Caco-2 (cell line): ENCODE measurements around the gene AMH. TPM values are rescaled to one million over a fixed set of nuclear protein-coding genes. Genes with fewer than 3 reads are reported as not detected.

ENCODE experiments used
- BruUV-seq: library from RNA; stranded (reverse); fragments of 400-500 nt; replicated peaks from 2 replicates; lab custom pipeline; 2021; lab: Mats Ljungman, UMichigan
- CTCF ChIA-PET: fragments of 300-600 bp; sonication (Branson Sonifier 250); formaldehyde crosslinking; loops from one replicate; lab custom pipeline; 2022; ENCODE audit warnings: antibody characterized with exemption; lab: Charles Lee
- POLR2A ChIA-PET: fragments of 300-600 bp; sonication (Branson Sonifier 250); formaldehyde crosslinking; loops from one replicate; lab custom pipeline; 2022; ENCODE audit warnings: antibody characterized with exemption; lab: Charles Lee
- DNase-seq, 2 experiments: peaks; one replicate each; pipeline versions ENCODE4 v3.0.0 to v3.0.0-alpha.2; 2020 to 2022
- H3K27me3 ChIP-seq: replicated peaks from 2 replicates; pipeline ENCODE4 v1.6.0; 2011; ENCODE audit warnings: low read length; ENCODE audit not compliant: control insufficient read depth, insufficient read depth
- H3K36me3 ChIP-seq: 2 replicates; pipeline ENCODE4 v1.5.1; 2011; ENCODE audit warnings: low read length; ENCODE audit not compliant: control insufficient read depth, insufficient read depth
- H3K4me1 ChIP-seq: fragments of 250-450 bp; sonication (Bioruptor Pico); 2 replicates; pipeline ENCODE4 v1.5.1; 2020; ENCODE audit warnings: mild to moderate bottlenecking
- H3K4me3 ChIP-seq: 2 replicates; pipeline ENCODE4 v1.5.1; 2011; ENCODE audit warnings: low read depth, mild to moderate bottlenecking, control low read depth, low read length
- H3K9me3 ChIP-seq: fragments of 250-450 bp; sonication (Bioruptor Pico); 2 replicates; pipeline ENCODE4 v1.5.1; 2020; ENCODE audit warnings: mild to moderate bottlenecking, moderate library complexity
- H3K27ac Mint-ChIP-seq: one replicate; pipeline ENCODE4 v1.8.0; 2022; ENCODE audit warnings: mixed read lengths; ENCODE audit not compliant: unreplicated experiment
- H3K27me3 Mint-ChIP-seq: one replicate; pipeline ENCODE4 v1.8.0; 2022; ENCODE audit warnings: mixed read lengths; ENCODE audit not compliant: insufficient read depth, unreplicated experiment
- H3K36me3 Mint-ChIP-seq: one replicate; pipeline ENCODE4 v1.8.0; 2022; ENCODE audit warnings: mild to moderate bottlenecking, mixed read lengths; ENCODE audit not compliant: insufficient read depth, unreplicated experiment
- H3K4me1 Mint-ChIP-seq: one replicate; pipeline ENCODE4 v1.8.0; 2022; ENCODE audit warnings: low read depth, mixed read lengths; ENCODE audit not compliant: unreplicated experiment
- H3K4me3 Mint-ChIP-seq: one replicate; pipeline ENCODE4 v1.8.0; 2022; ENCODE audit warnings: mild to moderate bottlenecking, moderate library complexity, mixed read lengths; ENCODE audit not compliant: unreplicated experiment
- H3K9me3 Mint-ChIP-seq: one replicate; pipeline ENCODE4 v1.8.0; 2022; ENCODE audit warnings: mixed read lengths; ENCODE audit not compliant: unreplicated experiment
- intact Hi-C: fragments of 100-400 bp; cut with micrococcal nuclease; formaldehyde crosslinking; loops from one replicate; pipeline ENCODE4 v1.10.0; 2022; ENCODE audit not compliant: unreplicated experiment
- total RNA-seq: library from RNA; stranded (reverse); gene quantifications from 2 replicates; pipeline ENCODE4 v1.2.3, GENCODE V29; 2022
- TF ChIP-seq, protein P1 (sequence below), 2 experiments: fragments of 200-600 bp in 1 of 2; IDR thresholded peaks; 1 replicate in 1 of 2; 2 replicates in 1 of 2; pipeline versions ENCODE4 v1.5.1 to v1.8.0; 2011 to 2022; ENCODE audit warnings: antibody characterized with exemption in 1 of 2, control low read depth in 1 of 2, inconsistent platforms in 1 of 2, low read depth in 1 of 2, low read length in 1 of 2, mild to moderate bottlenecking in 1 of 2, moderate library complexity in 1 of 2; ENCODE audit not compliant: insufficient read depth in 1 of 2, severe bottlenecking in 1 of 2, unreplicated experiment in 1 of 2

Gene AMH
- total RNA-seq, 1 experiment from 2014 or later = 19.4 TPM

DNA sequence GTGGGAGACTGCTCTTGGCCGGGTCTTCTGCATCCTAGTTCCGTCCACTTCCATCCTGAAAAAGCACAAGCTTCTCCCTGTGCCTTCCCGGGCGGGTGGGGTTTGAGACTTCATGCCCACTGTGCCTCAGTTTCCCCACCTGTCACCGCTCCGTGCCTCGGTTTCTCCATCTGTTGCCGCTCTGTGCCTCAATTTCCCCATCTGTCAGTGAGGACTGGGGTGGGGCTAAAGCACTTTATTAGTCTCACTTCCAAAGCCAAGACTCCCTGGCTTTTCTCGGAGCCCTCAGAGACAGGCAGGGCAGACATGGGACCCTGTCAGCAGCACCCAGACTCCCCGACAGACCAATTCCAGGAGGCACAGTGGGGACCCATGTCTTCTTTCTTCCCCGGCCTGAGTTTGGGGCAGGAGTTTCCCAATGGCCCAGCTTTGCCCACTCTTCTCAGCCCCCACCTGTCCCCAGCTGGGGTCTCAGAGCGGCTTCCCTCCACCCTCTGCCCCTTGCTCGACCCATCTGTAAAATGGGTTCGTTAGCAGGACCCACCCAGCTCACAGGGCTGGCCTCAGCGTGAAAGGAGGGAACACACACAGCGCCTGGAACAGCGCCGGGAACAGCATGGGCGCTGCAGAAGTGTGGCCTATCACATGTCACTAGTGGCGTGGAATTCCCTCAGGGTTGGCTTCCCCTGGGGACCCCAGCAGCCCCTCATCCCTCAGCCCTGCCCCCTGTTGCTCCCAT is 37.4 kb downstream of the AMH start:
- intact Hi-C loops = no loop called here
- no peak for DNase-seq
- Mint-ChIP-seq H3K9me3 (no peaks in the 10 kb centered on the region), H3K4me1 (no peaks in the 10 kb centered on the region), H3K4me3 (no peak overlapping the region), H3K27ac (no peak overlapping the region), H3K27me3 (peaks cover 10% of the 10 kb centered on the region), H3K36me3 (peaks cover 18% of the 10 kb centered on the region)
- Histone ChIP-seq H3K36me3 (no peaks in the 10 kb centered on the region), H3K4me1 (peaks cover 13% of the 10 kb centered on the region), H3K27me3 (peaks cover 2% of the 10 kb centered on the region), H3K4me3 (no peak overlapping the region), H3K9me3 (no peaks in the 10 kb centered on the region)
- ChIA-PET POLR2A (no interaction called here), CTCF (interaction anchor here (0.9 kb wide), 1 partner anchor 105 kb away, joined by 5 read pairs; no protein-coding TSS in a partner anchor)
- TF ChIP-seq, protein P1, sequence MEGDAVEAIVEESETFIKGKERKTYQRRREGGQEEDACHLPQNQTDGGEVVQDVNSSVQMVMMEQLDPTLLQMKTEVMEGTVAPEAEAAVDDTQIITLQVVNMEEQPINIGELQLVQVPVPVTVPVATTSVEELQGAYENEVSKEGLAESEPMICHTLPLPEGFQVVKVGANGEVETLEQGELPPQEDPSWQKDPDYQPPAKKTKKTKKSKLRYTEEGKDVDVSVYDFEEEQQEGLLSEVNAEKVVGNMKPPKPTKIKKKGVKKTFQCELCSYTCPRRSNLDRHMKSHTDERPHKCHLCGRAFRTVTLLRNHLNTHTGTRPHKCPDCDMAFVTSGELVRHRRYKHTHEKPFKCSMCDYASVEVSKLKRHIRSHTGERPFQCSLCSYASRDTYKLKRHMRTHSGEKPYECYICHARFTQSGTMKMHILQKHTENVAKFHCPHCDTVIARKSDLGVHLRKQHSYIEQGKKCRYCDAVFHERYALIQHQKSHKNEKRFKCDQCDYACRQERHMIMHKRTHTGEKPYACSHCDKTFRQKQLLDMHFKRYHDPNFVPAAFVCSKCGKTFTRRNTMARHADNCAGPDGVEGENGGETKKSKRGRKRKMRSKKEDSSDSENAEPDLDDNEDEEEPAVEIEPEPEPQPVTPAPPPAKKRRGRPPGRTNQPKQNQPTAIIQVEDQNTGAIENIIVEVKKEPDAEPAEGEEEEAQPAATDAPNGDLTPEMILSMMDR (IDR thresholded peaks at IDR 0.05; ENCODE audit: insufficient read depth in 1 of 2, low read depth in 1 of 2, low read length in 1 of 2, severe bottlenecking in 1 of 2, unreplicated experiment in 1 of 2) = no peak
- BruUV-seq = no TSS peak

DNA sequence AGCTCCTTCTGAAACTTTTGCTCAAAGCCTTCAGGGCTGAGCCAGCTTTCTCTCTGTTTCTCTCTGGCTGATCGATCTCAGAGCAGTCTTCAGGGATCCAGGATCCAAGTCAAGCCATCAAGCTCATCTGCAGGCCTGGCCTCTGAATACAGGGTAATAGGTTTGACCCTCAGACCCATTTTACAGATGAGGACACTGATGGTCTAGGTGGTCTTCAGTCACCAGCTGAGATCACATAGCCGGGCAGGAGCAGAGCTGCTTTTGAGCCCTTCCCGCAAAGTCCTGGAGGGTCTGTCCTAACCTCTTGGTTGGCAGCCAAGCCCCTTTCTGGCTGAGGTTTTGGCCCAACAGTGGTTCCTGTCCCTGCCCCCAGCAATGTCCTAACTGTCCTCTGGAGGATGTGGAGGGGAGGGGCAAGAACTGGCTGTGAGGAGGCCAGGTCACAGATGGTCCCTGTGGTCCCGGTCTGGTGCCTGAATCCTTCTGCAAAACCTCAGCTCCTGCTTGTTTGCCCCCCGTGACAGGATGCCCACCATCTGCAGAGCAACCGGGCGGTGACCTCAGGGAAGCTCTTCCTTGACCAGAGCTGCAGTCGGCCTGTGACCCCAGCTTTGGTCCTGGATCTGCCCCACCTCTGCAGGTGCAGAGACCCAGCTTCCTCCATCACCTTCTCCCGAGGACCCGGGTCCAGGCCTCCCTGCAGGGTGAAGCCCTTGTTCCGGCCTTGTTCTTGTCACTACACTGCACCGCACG is 38.6 kb downstream of the AMH start:
- Mint-ChIP-seq H3K4me3 (no peak overlapping the region), H3K9me3 (no peaks in the 10 kb centered on the region), H3K27ac (no peak overlapping the region), H3K36me3 (peaks cover 8% of the 10 kb centered on the region), H3K4me1 (no peaks in the 10 kb centered on the region), H3K27me3 (peaks cover 10% of the 10 kb centered on the region)
- TF ChIP-seq, protein P1 (IDR thresholded peaks at IDR 0.05; ENCODE audit: insufficient read depth in 1 of 2, low read depth in 1 of 2, low read length in 1 of 2, severe bottlenecking in 1 of 2, unreplicated experiment in 1 of 2) = no peak
- Histone ChIP-seq H3K9me3 (no peaks in the 10 kb centered on the region), H3K36me3 (no peaks in the 10 kb centered on the region), H3K4me3 (no peak overlapping the region), H3K27me3 (peaks cover 2% of the 10 kb centered on the region), H3K4me1 (peaks cover 13% of the 10 kb centered on the region)
- no TSS peak for BruUV-seq
- CTCF ChIA-PET = interaction anchor here (0.9 kb wide), 1 partner anchor 104 kb away, joined by 5 read pairs; no protein-coding TSS in a partner anchor
- DNase-seq = no peak
- POLR2A ChIA-PET = no interaction called here
- intact Hi-C loops = no loop called here

DNA sequence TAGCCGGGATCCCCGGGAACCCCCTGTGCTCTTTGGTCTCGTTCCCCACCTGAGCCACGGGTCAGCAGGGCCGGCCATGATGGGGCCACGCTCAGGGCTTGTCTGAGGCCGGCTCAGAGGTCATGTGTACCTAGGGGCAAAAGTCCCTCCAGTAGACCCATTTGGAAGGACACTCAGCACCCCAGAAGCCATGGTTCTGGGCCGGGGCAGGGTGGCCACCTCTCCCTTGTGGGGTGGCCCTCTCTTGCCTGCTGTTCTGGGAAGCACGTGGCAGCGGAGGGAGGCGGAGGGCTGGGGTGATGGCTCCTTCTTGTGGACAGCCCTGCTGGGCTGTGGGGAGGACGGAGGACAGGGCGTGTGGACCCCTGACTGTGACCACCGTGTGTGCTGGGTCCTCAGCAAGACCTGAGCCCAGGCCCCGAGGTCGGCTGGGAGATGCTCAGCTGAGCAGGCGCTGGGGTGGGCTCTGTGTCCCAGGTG is 39.3 kb downstream of the AMH start:
- Histone ChIP-seq H3K4me1 (peaks cover 13% of the 10 kb centered on the region), H3K9me3 (no peaks in the 10 kb centered on the region), H3K4me3 (no peak overlapping the region), H3K36me3 (no peaks in the 10 kb centered on the region), H3K27me3 (peaks cover 2% of the 10 kb centered on the region)
- peaks cover 6% of the 10 kb centered on the region for H3K36me3 Mint-ChIP-seq
- intact Hi-C loops = no loop called here
- ChIA-PET CTCF (interaction anchor here (0.6 kb wide), 1 partner anchor 74 kb away, joined by 3 read pairs; no protein-coding TSS in a partner anchor), POLR2A (no interaction called here)
- peak overlapping the region; percentile 73 for H3K4me3 Mint-ChIP-seq
- no TSS peak for BruUV-seq
- H3K4me1 Mint-ChIP-seq = no peaks in the 10 kb centered on the region
- H3K27me3 Mint-ChIP-seq = peaks cover 13% of the 10 kb centered on the region
- TF ChIP-seq, protein P1 (IDR thresholded peaks at IDR 0.05; ENCODE audit: insufficient read depth in 1 of 2, low read depth in 1 of 2, low read length in 1 of 2, severe bottlenecking in 1 of 2, unreplicated experiment in 1 of 2) = no peak
- no peak for DNase-seq
- H3K27ac Mint-ChIP-seq = no peak overlapping the region
- H3K9me3 Mint-ChIP-seq = no peaks in the 10 kb centered on the region
